Measurements from ENCODE around the gene TCN2. TPM values are rescaled to one million over a fixed set of nuclear protein-coding genes. Genes with fewer than 3 reads are reported as not detected.

The TCN2 gene
- total RNA-seq (10 to 100 TPM in 1 of 2 donors, 1 to 10 TPM in 1; 6.7 to 12.4 TPM), polyA plus RNA-seq (10 to 100 TPM; 13.6 to 14.1 TPM)

DNA sequence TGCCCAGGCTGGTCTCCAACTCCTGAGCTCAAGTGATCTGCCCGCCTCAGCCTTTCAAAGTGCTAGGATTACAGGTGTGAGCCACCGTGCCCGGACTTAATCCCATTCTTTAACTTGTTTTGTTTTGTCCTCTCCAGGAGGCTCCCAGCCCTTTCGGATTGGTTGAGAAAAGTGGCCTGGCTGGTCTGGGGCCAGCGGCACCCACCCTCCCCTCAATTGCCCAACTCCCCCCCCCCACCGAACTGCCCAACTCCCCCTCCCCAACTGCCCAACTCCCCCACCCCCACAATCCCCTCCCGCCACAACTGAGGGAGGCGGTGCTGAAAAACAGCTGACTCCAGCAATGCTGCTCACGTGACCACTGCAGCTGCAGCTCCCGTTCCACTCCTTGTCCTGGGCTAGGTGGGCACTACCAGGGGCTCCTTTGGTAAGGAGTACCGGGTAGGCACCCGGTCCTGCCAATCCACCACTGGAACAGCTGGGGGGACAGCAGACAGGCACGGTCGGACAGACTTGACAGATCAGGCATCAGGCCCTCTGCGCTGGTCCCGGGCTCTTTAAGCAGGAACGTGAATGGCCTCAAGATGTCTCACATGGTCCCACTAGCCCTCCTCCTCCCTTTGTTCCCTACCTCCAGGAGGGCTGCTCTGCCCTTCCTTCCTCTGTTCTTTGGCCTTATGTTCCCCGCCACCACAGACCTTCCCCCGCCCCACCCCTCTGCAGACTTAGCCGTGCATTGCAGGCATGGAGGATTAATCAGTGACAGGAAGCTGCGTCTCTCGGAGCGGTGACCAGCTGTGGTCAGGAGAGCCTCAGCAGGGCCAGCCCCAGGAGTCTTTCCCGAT, at the start of gene TCN2:
TCN2 (plus strand) TSS at position 720 of the 845 bp plus-strand sequence. CDS start 158 bp downstream, outside the sequence.
- peaks cover 3 to 28% (median 16%) of the 10 kb centered on the region in 4 donors for H3K4me1 ChIP-seq (ENCODE audit: control insufficient read depth in 4 of 4, insufficient read depth in 4 of 4, low read length in 3 of 4)
- H3K9me3 ChIP-seq (ENCODE audit: control insufficient read depth in 4 of 4, low read length in 3 of 4) = no peaks in the 10 kb centered on the region
- no peaks in the 10 kb centered on the region for H3K27me3 ChIP-seq (ENCODE audit: control insufficient read depth in 4 of 4, insufficient read depth in 4 of 4, low read length in 3 of 4)
- H3K36me3 ChIP-seq (ENCODE audit: control insufficient read depth in 4 of 4, insufficient read depth in 3 of 4, low read depth in 1 of 4, low read length in 3 of 4) = no peaks in the 10 kb centered on the region
- 1% methylated on average over 24 of the region's 24 CpGs for WGBS
- H3K9ac ChIP-seq (ENCODE audit: low read depth in 1 of 2, low read length in 2 of 2) = peak within 1 kb of the TSS; percentile 22 to 39
- H3K27ac ChIP-seq (ENCODE audit: low read depth in 1 of 2, low read length in 2 of 2) = peak within 1 kb of the TSS; percentile 40 to 42
- DNase-seq (ENCODE audit: low spot score) = peak; percentile 68
- TF ChIP-seq, protein P1, sequence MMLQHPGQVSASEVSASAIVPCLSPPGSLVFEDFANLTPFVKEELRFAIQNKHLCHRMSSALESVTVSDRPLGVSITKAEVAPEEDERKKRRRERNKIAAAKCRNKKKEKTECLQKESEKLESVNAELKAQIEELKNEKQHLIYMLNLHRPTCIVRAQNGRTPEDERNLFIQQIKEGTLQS (IDR thresholded peaks at IDR 0.05) = no peak
- TF ChIP-seq YY1 (IDR thresholded peaks at IDR 0.05) = peak; percentile 14
- TF ChIP-seq RAD21 (IDR thresholded peaks at IDR 0.05) = no peak
- TF ChIP-seq RXRA (IDR thresholded peaks at IDR 0.05) = peak in 1 of 2 donors; percentile 10
- no peak for TF ChIP-seq HNF4A (conservative IDR thresholded peaks at IDR 0.05)
- TF ChIP-seq NR2F2 (IDR thresholded peaks at IDR 0.05) = peak; percentile 95
- peak; percentile 44 for TF ChIP-seq SP1 (IDR thresholded peaks at IDR 0.05)
- TF ChIP-seq, protein P2, sequence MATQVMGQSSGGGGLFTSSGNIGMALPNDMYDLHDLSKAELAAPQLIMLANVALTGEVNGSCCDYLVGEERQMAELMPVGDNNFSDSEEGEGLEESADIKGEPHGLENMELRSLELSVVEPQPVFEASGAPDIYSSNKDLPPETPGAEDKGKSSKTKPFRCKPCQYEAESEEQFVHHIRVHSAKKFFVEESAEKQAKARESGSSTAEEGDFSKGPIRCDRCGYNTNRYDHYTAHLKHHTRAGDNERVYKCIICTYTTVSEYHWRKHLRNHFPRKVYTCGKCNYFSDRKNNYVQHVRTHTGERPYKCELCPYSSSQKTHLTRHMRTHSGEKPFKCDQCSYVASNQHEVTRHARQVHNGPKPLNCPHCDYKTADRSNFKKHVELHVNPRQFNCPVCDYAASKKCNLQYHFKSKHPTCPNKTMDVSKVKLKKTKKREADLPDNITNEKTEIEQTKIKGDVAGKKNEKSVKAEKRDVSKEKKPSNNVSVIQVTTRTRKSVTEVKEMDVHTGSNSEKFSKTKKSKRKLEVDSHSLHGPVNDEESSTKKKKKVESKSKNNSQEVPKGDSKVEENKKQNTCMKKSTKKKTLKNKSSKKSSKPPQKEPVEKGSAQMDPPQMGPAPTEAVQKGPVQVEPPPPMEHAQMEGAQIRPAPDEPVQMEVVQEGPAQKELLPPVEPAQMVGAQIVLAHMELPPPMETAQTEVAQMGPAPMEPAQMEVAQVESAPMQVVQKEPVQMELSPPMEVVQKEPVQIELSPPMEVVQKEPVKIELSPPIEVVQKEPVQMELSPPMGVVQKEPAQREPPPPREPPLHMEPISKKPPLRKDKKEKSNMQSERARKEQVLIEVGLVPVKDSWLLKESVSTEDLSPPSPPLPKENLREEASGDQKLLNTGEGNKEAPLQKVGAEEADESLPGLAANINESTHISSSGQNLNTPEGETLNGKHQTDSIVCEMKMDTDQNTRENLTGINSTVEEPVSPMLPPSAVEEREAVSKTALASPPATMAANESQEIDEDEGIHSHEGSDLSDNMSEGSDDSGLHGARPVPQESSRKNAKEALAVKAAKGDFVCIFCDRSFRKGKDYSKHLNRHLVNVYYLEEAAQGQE (IDR thresholded peaks at IDR 0.05) = peak; percentile 26
- H3K4me3 ChIP-seq (ENCODE audit: low read depth in 1 of 3, low read length in 3 of 3) = peak within 1 kb of the TSS; percentile 75 to 84 (median 79)

DNA sequence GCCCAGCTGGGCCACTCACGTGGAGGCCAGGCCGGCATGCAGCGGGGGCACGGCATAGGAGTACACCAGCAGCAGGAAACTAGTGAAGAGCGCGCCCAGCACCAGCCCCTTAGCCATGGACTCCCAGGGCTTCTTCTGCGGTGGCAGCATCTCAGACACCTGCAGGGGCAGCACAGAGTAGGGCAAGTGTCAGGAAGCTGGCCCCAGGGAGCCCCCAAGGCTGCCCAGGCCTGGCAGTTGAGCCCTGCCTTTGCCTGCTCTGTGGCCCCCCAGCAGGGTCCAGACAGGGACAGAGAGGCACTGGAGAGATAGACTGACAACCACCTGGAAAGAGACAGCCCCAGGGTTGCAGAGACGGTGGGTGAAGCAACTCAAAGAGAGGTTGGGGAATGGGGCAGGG, 49.7 kb upstream of the TCN2 start:
- Histone ChIP-seq H3K4me3 (ENCODE audit: low read depth in 1 of 3, low read length in 3 of 3) (no peak overlapping the region), H3K9ac (ENCODE audit: low read depth in 1 of 2, low read length in 2 of 2) (no peak overlapping the region), H3K27ac (ENCODE audit: low read depth in 1 of 2, low read length in 2 of 2) (no peak overlapping the region), H3K4me1 (ENCODE audit: control insufficient read depth in 4 of 4, insufficient read depth in 4 of 4, low read length in 3 of 4) (no peaks in the 10 kb centered on the region), H3K27me3 (ENCODE audit: control insufficient read depth in 4 of 4, insufficient read depth in 4 of 4, low read length in 3 of 4) (no peaks in the 10 kb centered on the region), H3K9me3 (ENCODE audit: control insufficient read depth in 4 of 4, low read length in 3 of 4) (no peaks in the 10 kb centered on the region), H3K36me3 (ENCODE audit: control insufficient read depth in 4 of 4, insufficient read depth in 3 of 4, low read depth in 1 of 4, low read length in 3 of 4) (no peaks in the 10 kb centered on the region)
- WGBS = 87% methylated on average over 8 of the region's 8 CpGs
- TF ChIP-seq FOXA1 (IDR thresholded peaks at IDR 0.05) (no peak), HNF4G (IDR thresholded peaks at IDR 0.05) (no peak), EGR1 (IDR thresholded peaks at IDR 0.05; ENCODE audit: low read depth in 2 of 2) (no peak), HNF4A (conservative IDR thresholded peaks at IDR 0.05) (no peak), SP1 (IDR thresholded peaks at IDR 0.05) (no peak)
- TF ChIP-seq, protein P2 (IDR thresholded peaks at IDR 0.05) = no peak
- TF ChIP-seq, protein P3, sequence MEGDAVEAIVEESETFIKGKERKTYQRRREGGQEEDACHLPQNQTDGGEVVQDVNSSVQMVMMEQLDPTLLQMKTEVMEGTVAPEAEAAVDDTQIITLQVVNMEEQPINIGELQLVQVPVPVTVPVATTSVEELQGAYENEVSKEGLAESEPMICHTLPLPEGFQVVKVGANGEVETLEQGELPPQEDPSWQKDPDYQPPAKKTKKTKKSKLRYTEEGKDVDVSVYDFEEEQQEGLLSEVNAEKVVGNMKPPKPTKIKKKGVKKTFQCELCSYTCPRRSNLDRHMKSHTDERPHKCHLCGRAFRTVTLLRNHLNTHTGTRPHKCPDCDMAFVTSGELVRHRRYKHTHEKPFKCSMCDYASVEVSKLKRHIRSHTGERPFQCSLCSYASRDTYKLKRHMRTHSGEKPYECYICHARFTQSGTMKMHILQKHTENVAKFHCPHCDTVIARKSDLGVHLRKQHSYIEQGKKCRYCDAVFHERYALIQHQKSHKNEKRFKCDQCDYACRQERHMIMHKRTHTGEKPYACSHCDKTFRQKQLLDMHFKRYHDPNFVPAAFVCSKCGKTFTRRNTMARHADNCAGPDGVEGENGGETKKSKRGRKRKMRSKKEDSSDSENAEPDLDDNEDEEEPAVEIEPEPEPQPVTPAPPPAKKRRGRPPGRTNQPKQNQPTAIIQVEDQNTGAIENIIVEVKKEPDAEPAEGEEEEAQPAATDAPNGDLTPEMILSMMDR (IDR thresholded peaks at IDR 0.05; ENCODE audit: low read depth, low read length, missing input control) = no peak
- no peak for DNase-seq (ENCODE audit: low spot score)

Measured in liver (tissue), 9 donors.